HEK293 (cell line): ENCODE measurements around the gene ASF1B.

ENCODE experiments used
- BCL11A ChIP-seq: fragments of 450-650 bp; formaldehyde crosslinking; IDR thresholded peaks from 2 replicates; pipeline ENCODE4 v1.5.1; 2016; ENCODE audit warnings: low read depth, missing biosample characterization, missing genetic modification characterization
- GLIS1 ChIP-seq: fragments of 450-650 bp; formaldehyde crosslinking; IDR thresholded peaks from 2 replicates; pipeline ENCODE4 v1.5.1; 2016; ENCODE audit warnings: missing biosample characterization, missing genetic modification characterization
- KLF10 ChIP-seq: fragments of 450-650 bp; IDR thresholded peaks from 2 replicates; pipeline ENCODE4 v1.5.1; 2018; ENCODE audit warnings: missing biosample characterization, mild to moderate bottlenecking, missing genetic modification characterization
- KLF16 ChIP-seq: fragments of 450-650 bp; formaldehyde crosslinking; IDR thresholded peaks from 2 replicates; pipeline ENCODE4 v1.5.1; 2017; ENCODE audit warnings: missing biosample characterization, missing genetic modification characterization
- MYNN ChIP-seq: fragments of 450-650 bp; formaldehyde crosslinking; IDR thresholded peaks from 2 replicates; pipeline ENCODE4 v1.5.1; 2016; ENCODE audit warnings: missing biosample characterization, missing genetic modification characterization, borderline replicate concordance
- PRDM1 ChIP-seq: fragments of 450-650 bp; formaldehyde crosslinking; IDR thresholded peaks from 2 replicates; pipeline ENCODE4; 2016; ENCODE audit warnings: missing biosample characterization, missing genetic modification characterization
- SCRT1 ChIP-seq: fragments of 450-650 bp; formaldehyde crosslinking; IDR thresholded peaks from 2 replicates; pipeline ENCODE4 v1.5.1; 2016; ENCODE audit warnings: missing biosample characterization, missing genetic modification characterization, borderline replicate concordance
- TCF7L2 ChIP-seq: IDR thresholded peaks from 2 replicates; pipeline ENCODE4 v1.6.1; 2011; ENCODE audit warnings: low read depth, mild to moderate bottlenecking, inconsistent platforms, low read length, moderate library complexity, borderline replicate concordance
- YY1 ChIP-seq: fragments of 450-650 bp; formaldehyde crosslinking; IDR thresholded peaks from 2 replicates; pipeline ENCODE4 v1.5.1; 2018; ENCODE audit warnings: missing biosample characterization, missing genetic modification characterization
- ZBTB20 ChIP-seq: fragments of 450-650 bp; formaldehyde crosslinking; IDR thresholded peaks from 2 replicates; pipeline ENCODE4 v1.5.1; 2016; ENCODE audit warnings: missing biosample characterization, missing genetic modification characterization
- ZBTB21 ChIP-seq: fragments of 450-650 bp; formaldehyde crosslinking; IDR thresholded peaks from 2 replicates; pipeline ENCODE4 v1.5.1; 2017; ENCODE audit warnings: missing biosample characterization, missing genetic modification characterization
- ZBTB8A ChIP-seq: fragments of 450-650 bp; formaldehyde crosslinking; IDR thresholded peaks from 2 replicates; pipeline ENCODE4 v1.5.1; 2016; ENCODE audit warnings: missing biosample characterization, missing genetic modification characterization
- ZFP37 ChIP-seq: fragments of 450-650 bp; formaldehyde crosslinking; IDR thresholded peaks from 2 replicates; pipeline ENCODE4 v1.5.1; 2016; ENCODE audit warnings: missing biosample characterization, missing genetic modification characterization
- ZIC2 ChIP-seq: fragments of 450-650 bp; formaldehyde crosslinking; IDR thresholded peaks from 2 replicates; pipeline ENCODE4 v1.5.1; 2016; ENCODE audit warnings: missing biosample characterization, missing genetic modification characterization
- ZNF132 ChIP-seq: fragments of 450-650 bp; formaldehyde crosslinking; IDR thresholded peaks from 2 replicates; pipeline ENCODE4 v1.5.1; 2017; ENCODE audit warnings: missing biosample characterization, missing genetic modification characterization, borderline replicate concordance
- ZNF140 ChIP-seq: fragments of 450-650 bp; formaldehyde crosslinking; IDR thresholded peaks from 2 replicates; pipeline ENCODE4 v1.5.1; 2016; ENCODE audit warnings: missing biosample characterization, missing genetic modification characterization
- ZNF169 ChIP-seq: fragments of 450-650 bp; formaldehyde crosslinking; IDR thresholded peaks from 2 replicates; pipeline ENCODE4 v1.5.1; 2016; ENCODE audit warnings: missing biosample characterization, missing genetic modification characterization
- ZNF221 ChIP-seq: fragments of 450-650 bp; formaldehyde crosslinking; IDR thresholded peaks from 2 replicates; pipeline ENCODE4 v1.5.1; 2017; ENCODE audit warnings: missing biosample characterization, missing genetic modification characterization, borderline replicate concordance
- ZNF23 ChIP-seq: fragments of 450-650 bp; formaldehyde crosslinking; IDR thresholded peaks from 2 replicates; pipeline ENCODE4 v1.5.1; 2016; ENCODE audit warnings: missing biosample characterization, missing genetic modification characterization, borderline replicate concordance
- ZNF335 ChIP-seq: fragments of 450-650 bp; formaldehyde crosslinking; conservative IDR thresholded peaks from 2 replicates; pipeline ENCODE4 v1.5.1; 2016; ENCODE audit warnings: missing biosample characterization, missing genetic modification characterization
- ZNF391 ChIP-seq: fragments of 450-650 bp; formaldehyde crosslinking; IDR thresholded peaks from 2 replicates; pipeline ENCODE4 v1.5.1; 2016; ENCODE audit warnings: low read depth, missing biosample characterization, missing genetic modification characterization, borderline replicate concordance
- ZNF530 ChIP-seq: fragments of 450-650 bp; formaldehyde crosslinking; IDR thresholded peaks from 2 replicates; pipeline ENCODE4 v1.5.1; 2016; ENCODE audit warnings: low read depth, missing biosample characterization, missing genetic modification characterization
- ZNF549 ChIP-seq: fragments of 450-650 bp; IDR thresholded peaks from 2 replicates; pipeline ENCODE4 v1.5.1; 2018; ENCODE audit warnings: missing biosample characterization, missing genetic modification characterization, mild to moderate bottlenecking, inconsistent platforms, moderate library complexity
- ZNF560 ChIP-seq: fragments of 450-650 bp; formaldehyde crosslinking; IDR thresholded peaks from 2 replicates; pipeline ENCODE4 v1.5.1; 2017; ENCODE audit warnings: missing biosample characterization, missing genetic modification characterization, borderline replicate concordance
- ZNF610 ChIP-seq: fragments of 450-650 bp; formaldehyde crosslinking; IDR thresholded peaks from 2 replicates; pipeline ENCODE4 v1.5.1; 2016; ENCODE audit warnings: missing biosample characterization, missing genetic modification characterization, borderline replicate concordance
- ZNF621 ChIP-seq: fragments of 450-650 bp; formaldehyde crosslinking; IDR thresholded peaks from 2 replicates; pipeline ENCODE4 v1.5.1; 2017; ENCODE audit warnings: missing biosample characterization, missing genetic modification characterization
- ZNF629 ChIP-seq: fragments of 450-650 bp; formaldehyde crosslinking; IDR thresholded peaks from 2 replicates; pipeline ENCODE4 v1.5.1; 2017; ENCODE audit warnings: missing biosample characterization, missing genetic modification characterization
- ZNF658 ChIP-seq: fragments of 450-650 bp; formaldehyde crosslinking; IDR thresholded peaks from 2 replicates; pipeline ENCODE4; 2016; ENCODE audit warnings: missing biosample characterization, missing genetic modification characterization
- ZNF677 ChIP-seq: fragments of 450-650 bp; IDR thresholded peaks from 2 replicates; pipeline ENCODE4 v1.5.0; 2018; ENCODE audit warnings: missing biosample characterization, mild to moderate bottlenecking, missing genetic modification characterization, moderate library complexity
- ZNF768 ChIP-seq: fragments of 450-650 bp; formaldehyde crosslinking; IDR thresholded peaks from 2 replicates; pipeline ENCODE4 v1.5.1; 2018; ENCODE audit warnings: missing biosample characterization, mild to moderate bottlenecking, missing genetic modification characterization
- ZNF785 ChIP-seq: fragments of 450-650 bp; formaldehyde crosslinking; IDR thresholded peaks from 2 replicates; pipeline ENCODE4 v1.5.1; 2016; ENCODE audit warnings: missing biosample characterization, missing genetic modification characterization
- ZNF791 ChIP-seq: fragments of 450-650 bp; formaldehyde crosslinking; IDR thresholded peaks from 2 replicates; pipeline ENCODE4 v1.5.1; 2016; ENCODE audit warnings: missing biosample characterization, missing genetic modification characterization
- ZNF830 ChIP-seq: fragments of 450-650 bp; IDR thresholded peaks from 2 replicates; pipeline ENCODE4 v1.5.0; 2018; ENCODE audit warnings: missing biosample characterization, missing genetic modification characterization, low read depth, mild to moderate bottlenecking, moderate library complexity
- ZSCAN30 ChIP-seq: fragments of 450-650 bp; IDR thresholded peaks from 2 replicates; pipeline ENCODE4 v1.5.1; 2018; ENCODE audit warnings: missing biosample characterization, mild to moderate bottlenecking, missing genetic modification characterization, moderate library complexity
- TF ChIP-seq, protein P1 (sequence below): fragments of 450-650 bp; formaldehyde crosslinking; IDR thresholded peaks from 2 replicates; pipeline ENCODE4 v1.5.1; 2016; ENCODE audit warnings: missing biosample characterization, missing genetic modification characterization, low read depth
- TF ChIP-seq, protein P2 (sequence below): fragments of 450-650 bp; formaldehyde crosslinking; IDR thresholded peaks from 2 replicates; pipeline ENCODE4 v1.5.1; 2016; ENCODE audit warnings: missing biosample characterization, missing genetic modification characterization
- TF ChIP-seq, protein P3 (sequence below): fragments of 450-650 bp; formaldehyde crosslinking; IDR thresholded peaks from 2 replicates; pipeline ENCODE4 v1.5.1; 2016; ENCODE audit warnings: missing biosample characterization, missing genetic modification characterization

The ASF1B gene

DNA sequence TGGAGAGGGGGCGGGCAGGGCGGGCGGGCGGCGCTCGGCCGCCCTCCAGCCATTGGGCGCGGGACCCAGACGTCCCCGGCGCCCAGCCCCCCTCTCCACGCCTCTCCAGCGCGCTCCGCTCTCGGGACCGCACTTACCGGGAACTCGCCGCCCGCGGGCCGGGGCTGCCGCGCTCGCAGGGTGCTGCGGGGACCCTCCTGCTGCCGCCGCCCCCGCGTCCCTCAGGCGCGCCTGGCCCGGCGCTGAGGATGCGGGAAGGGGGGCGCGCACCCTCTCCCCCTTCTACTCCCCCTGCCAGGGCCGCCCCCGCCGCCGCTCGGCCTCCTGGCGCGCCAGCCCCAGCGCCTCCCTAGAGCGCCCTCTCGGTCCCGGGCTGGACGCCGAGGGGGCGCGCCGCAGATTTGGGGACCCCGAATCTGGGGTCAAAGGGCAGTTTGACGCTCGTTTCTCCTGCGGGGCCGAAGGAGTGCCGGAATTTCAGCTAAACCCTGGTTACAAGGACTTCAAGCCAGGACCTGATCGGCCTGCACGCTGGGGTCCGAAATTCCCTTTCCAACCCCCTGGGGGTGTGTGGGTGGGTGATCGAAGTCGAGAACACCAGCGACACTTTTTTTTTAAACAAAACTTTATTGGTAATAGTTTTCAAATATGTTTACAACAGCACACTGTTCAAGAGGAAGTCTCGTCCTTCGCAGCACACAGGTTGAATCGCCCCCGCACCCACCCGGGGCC lies 45.1 kb downstream of the ASF1B start (continued):
- TF ChIP-seq ZNF140 (tag by site-specific recombination): no peak
- no peak for TF ChIP-seq TCF7L2
- TF ChIP-seq BCL11A (tag by site-specific recombination): peak; percentile 59; the same call in 1 of the 2 replicates
- TF ChIP-seq ZIC2 (tag by site-specific recombination): peak; percentile 73
- no peak for TF ChIP-seq ZNF785 (tag by site-specific recombination)
- TF ChIP-seq ZNF830: no peak
- peak; percentile 59; the same call in 1 of the 2 replicates for TF ChIP-seq ZNF629
- TF ChIP-seq ZNF530 (tag by site-specific recombination): no peak
- no peak for TF ChIP-seq ZNF610 (tag by site-specific recombination)
- TF ChIP-seq ZNF169 (tag by site-specific recombination): no peak
- no peak for TF ChIP-seq SCRT1 (tag by site-specific recombination)
- TF ChIP-seq ZNF560: no peak
- peak; percentile 92 for TF ChIP-seq ZBTB20 (tag by site-specific recombination)
- TF ChIP-seq KLF16: peak; percentile 76; the same call in 1 of the 2 replicates
- TF ChIP-seq ZNF335 (tag by site-specific recombination): peak; percentile 94
- TF ChIP-seq ZNF221 (tag by site-specific recombination): no peak
- 0 out of 2 replicates have a peak, but pooled peaks have one; percentile 51 for TF ChIP-seq ZSCAN30 (tag by site-specific recombination)
- no peak for TF ChIP-seq ZNF768 (tag by site-specific recombination)
- no peak for TF ChIP-seq ZNF621 (tag by site-specific recombination)
- no peak for TF ChIP-seq ZNF658 (tag by site-specific recombination)
- TF ChIP-seq, protein P1, sequence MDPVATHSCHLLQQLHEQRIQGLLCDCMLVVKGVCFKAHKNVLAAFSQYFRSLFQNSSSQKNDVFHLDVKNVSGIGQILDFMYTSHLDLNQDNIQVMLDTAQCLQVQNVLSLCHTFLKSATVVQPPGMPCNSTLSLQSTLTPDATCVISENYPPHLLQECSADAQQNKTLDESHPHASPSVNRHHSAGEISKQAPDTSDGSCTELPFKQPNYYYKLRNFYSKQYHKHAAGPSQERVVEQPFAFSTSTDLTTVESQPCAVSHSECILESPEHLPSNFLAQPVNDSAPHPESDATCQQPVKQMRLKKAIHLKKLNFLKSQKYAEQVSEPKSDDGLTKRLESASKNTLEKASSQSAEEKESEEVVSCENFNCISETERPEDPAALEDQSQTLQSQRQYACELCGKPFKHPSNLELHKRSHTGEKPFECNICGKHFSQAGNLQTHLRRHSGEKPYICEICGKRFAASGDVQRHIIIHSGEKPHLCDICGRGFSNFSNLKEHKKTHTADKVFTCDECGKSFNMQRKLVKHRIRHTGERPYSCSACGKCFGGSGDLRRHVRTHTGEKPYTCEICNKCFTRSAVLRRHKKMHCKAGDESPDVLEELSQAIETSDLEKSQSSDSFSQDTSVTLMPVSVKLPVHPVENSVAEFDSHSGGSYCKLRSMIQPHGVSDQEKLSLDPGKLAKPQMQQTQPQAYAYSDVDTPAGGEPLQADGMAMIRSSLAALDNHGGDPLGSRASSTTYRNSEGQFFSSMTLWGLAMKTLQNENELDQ (tag by site-specific recombination): no peak
- no peak for TF ChIP-seq ZFP37 (tag by site-specific recombination)
- no peak for TF ChIP-seq ZNF23
- TF ChIP-seq, protein P2, sequence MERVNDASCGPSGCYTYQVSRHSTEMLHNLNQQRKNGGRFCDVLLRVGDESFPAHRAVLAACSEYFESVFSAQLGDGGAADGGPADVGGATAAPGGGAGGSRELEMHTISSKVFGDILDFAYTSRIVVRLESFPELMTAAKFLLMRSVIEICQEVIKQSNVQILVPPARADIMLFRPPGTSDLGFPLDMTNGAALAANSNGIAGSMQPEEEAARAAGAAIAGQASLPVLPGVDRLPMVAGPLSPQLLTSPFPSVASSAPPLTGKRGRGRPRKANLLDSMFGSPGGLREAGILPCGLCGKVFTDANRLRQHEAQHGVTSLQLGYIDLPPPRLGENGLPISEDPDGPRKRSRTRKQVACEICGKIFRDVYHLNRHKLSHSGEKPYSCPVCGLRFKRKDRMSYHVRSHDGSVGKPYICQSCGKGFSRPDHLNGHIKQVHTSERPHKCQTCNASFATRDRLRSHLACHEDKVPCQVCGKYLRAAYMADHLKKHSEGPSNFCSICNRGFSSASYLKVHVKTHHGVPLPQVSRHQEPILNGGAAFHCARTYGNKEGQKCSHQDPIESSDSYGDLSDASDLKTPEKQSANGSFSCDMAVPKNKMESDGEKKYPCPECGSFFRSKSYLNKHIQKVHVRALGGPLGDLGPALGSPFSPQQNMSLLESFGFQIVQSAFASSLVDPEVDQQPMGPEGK: peak; percentile 90
- no peak for TF ChIP-seq MYNN
- peak; percentile 89 for TF ChIP-seq GLIS1 (tag by site-specific recombination)
- TF ChIP-seq, protein P3, sequence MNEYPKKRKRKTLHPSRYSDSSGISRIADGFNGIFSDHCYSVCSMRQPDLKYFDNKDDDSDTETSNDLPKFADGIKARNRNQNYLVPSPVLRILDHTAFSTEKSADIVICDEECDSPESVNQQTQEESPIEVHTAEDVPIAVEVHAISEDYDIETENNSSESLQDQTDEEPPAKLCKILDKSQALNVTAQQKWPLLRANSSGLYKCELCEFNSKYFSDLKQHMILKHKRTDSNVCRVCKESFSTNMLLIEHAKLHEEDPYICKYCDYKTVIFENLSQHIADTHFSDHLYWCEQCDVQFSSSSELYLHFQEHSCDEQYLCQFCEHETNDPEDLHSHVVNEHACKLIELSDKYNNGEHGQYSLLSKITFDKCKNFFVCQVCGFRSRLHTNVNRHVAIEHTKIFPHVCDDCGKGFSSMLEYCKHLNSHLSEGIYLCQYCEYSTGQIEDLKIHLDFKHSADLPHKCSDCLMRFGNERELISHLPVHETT (tag by site-specific recombination): no peak
- TF ChIP-seq ZNF391 (tag by site-specific recombination): no peak
- TF ChIP-seq ZBTB8A: peak; percentile 94
- TF ChIP-seq KLF10 (tag by site-specific recombination): peak; percentile 78
- 0 out of 2 replicates have a peak, but pooled peaks have one; percentile 24 for TF ChIP-seq ZNF677 (tag by site-specific recombination)
- no peak for TF ChIP-seq ZNF791 (tag by site-specific recombination)
- no peak for TF ChIP-seq ZBTB21 (tag by site-specific recombination)
- no peak for TF ChIP-seq ZNF132 (tag by site-specific recombination)
- no peak for TF ChIP-seq ZNF549 (tag by site-specific recombination)
- TF ChIP-seq YY1 (tag by site-specific recombination): no peak
- no peak for TF ChIP-seq PRDM1 (tag by site-specific recombination)
